IMR-90 (cell line): ENCODE measurements around the gene SNAPC1. TPM values are rescaled to one million over a fixed set of nuclear protein-coding genes. Genes with fewer than 3 reads are reported as not detected.

Experiments used
- ATAC-seq: fragments of 200-7000 bp; cut with Tn5 transposase; 2 replicates; pipeline ENCODE4 v1.9.1; 2020; ENCODE audit warnings: low read depth, mild to moderate bottlenecking, moderate library complexity
- BruUV-seq: library from RNA; stranded (reverse); fragments of 400-500 nt; replicated peaks from 2 replicates; lab custom pipeline; 2021; lab: Mats Ljungman, UMichigan
- CTCF ChIA-PET: fragments of 300-600 bp; formaldehyde crosslinking; extraction: SDS; loops from one replicate; lab custom pipeline; 2021; ENCODE audit warnings: antibody characterized with exemption; lab: Yijun Ruan, JAX
- POLR2A ChIA-PET: fragments of 300-600 bp; sonication (Branson Sonifier 250); formaldehyde crosslinking; loops from one replicate; lab custom pipeline; 2022; ENCODE audit warnings: antibody characterized with exemption; ENCODE audit not compliant: unreplicated experiment; lab: Charles Lee
- DNase-seq: peaks from one replicate; pipeline ENCODE4 v3.0.0; 2013
- H2AFZ ChIP-seq: replicated peaks from 2 replicates; pipeline ENCODE3; 2013; ENCODE audit warnings: low read length, mild to moderate bottlenecking; ENCODE audit not compliant: poor library complexity
- H2AK5ac ChIP-seq: 2 replicates; pipeline ENCODE4 v1.6.1; 2013; ENCODE audit warnings: low read depth, low read length, inconsistent platforms
- H2AK9ac ChIP-seq: replicated peaks from 2 replicates; pipeline ENCODE3; 2013; ENCODE audit warnings: mild to moderate bottlenecking, low read depth, low read length, moderate library complexity; ENCODE audit not compliant: poor library complexity
- H2BK120ac ChIP-seq: 2 replicates; pipeline ENCODE4 v1.6.1; 2013; ENCODE audit warnings: low read depth, low read length, inconsistent platforms
- H2BK15ac ChIP-seq: 3 replicates; pipeline ENCODE4 v1.6.1; 2013; ENCODE audit warnings: low read depth, low read length, inconsistent platforms
- H2BK20ac ChIP-seq: 2 replicates; pipeline ENCODE4 v1.6.1; 2013; ENCODE audit warnings: low read depth, mild to moderate bottlenecking, inconsistent platforms, low read length, moderate library complexity
- H2BK5ac ChIP-seq: 2 replicates; pipeline ENCODE4 v1.6.1; 2013; ENCODE audit warnings: mild to moderate bottlenecking, low read depth, low read length, inconsistent platforms; ENCODE audit not compliant: poor library complexity, severe bottlenecking
- H3K14ac ChIP-seq: replicated peaks from 2 replicates; pipeline ENCODE4 v1.6.1; 2013; ENCODE audit warnings: low read depth, low read length, inconsistent platforms
- H3K18ac ChIP-seq: 2 replicates; pipeline ENCODE4 v1.6.1; 2013; ENCODE audit warnings: low read depth, low read length, control low read depth
- H3K23ac ChIP-seq: 2 replicates; pipeline ENCODE4 v1.6.1; 2013; ENCODE audit warnings: low read depth, low read length, inconsistent platforms
- H3K27ac ChIP-seq: 2 replicates; pipeline ENCODE4 v1.5.1; 2013; ENCODE audit warnings: mild to moderate bottlenecking, control low read depth, low read length; ENCODE audit not compliant: insufficient read depth
- H3K27me3 ChIP-seq: 2 replicates; pipeline ENCODE4 v1.6.1; 2013; ENCODE audit warnings: low read length; ENCODE audit not compliant: control insufficient read depth, insufficient read depth
- H3K36me3 ChIP-seq: 2 replicates; pipeline ENCODE4 v1.6.1; 2013; ENCODE audit warnings: low read length, mixed read lengths; ENCODE audit not compliant: control insufficient read depth, insufficient read depth
- H3K4ac ChIP-seq: 2 replicates; pipeline ENCODE4 v1.6.1; 2013; ENCODE audit warnings: low read depth, low read length, inconsistent platforms
- H3K4me1 ChIP-seq: 2 replicates; pipeline ENCODE4 v1.6.1; 2013; ENCODE audit warnings: low read length, mixed read lengths; ENCODE audit not compliant: control insufficient read depth, insufficient read depth
- H3K4me2 ChIP-seq: 2 replicates; pipeline ENCODE4 v1.6.1; 2013; ENCODE audit warnings: low read depth, mild to moderate bottlenecking, control low read depth, low read length, moderate library complexity
- H3K4me3 ChIP-seq: 2 replicates; pipeline ENCODE4 v1.5.1; 2013; ENCODE audit warnings: low read depth, mild to moderate bottlenecking, control low read depth, low read length, moderate library complexity; ENCODE audit not compliant: insufficient read depth
- H3K56ac ChIP-seq: 2 replicates; pipeline ENCODE4 v1.6.1; 2013; ENCODE audit warnings: low read length, inconsistent platforms; ENCODE audit not compliant: insufficient read depth; ENCODE audit errors: extremely low read depth
- H3K79me1 ChIP-seq, 2 experiments: 2 replicates each; pipeline ENCODE4 v1.6.1; 2013; ENCODE audit warnings: low read length in 2 of 2, inconsistent platforms in 1 of 2, low read depth in 1 of 2
- H3K9ac ChIP-seq: 2 replicates; pipeline ENCODE4 v1.6.1; 2013; ENCODE audit warnings: low read depth, low read length, control low read depth
- H3K9me1 ChIP-seq: 2 replicates; pipeline ENCODE4 v1.6.1; 2013; ENCODE audit warnings: low read length, inconsistent platforms; ENCODE audit not compliant: insufficient read depth
- H3K9me3 ChIP-seq: 2 replicates; pipeline ENCODE4 v1.6.1; 2013; ENCODE audit warnings: low read length; ENCODE audit not compliant: control insufficient read depth, insufficient read depth
- H4K20me1 ChIP-seq: 2 replicates; pipeline ENCODE4 v1.6.1; 2013; ENCODE audit warnings: low read length, inconsistent platforms; ENCODE audit not compliant: insufficient read depth
- H4K5ac ChIP-seq: 2 replicates; pipeline ENCODE4 v1.6.1; 2013; ENCODE audit warnings: mild to moderate bottlenecking, low read depth, low read length, control low read depth
- H4K8ac ChIP-seq, 2 experiments: 2 replicates each; pipeline ENCODE4 v1.6.1; 2013; ENCODE audit warnings: low read depth in 2 of 2, low read length in 2 of 2, control low read depth in 1 of 2, inconsistent platforms in 1 of 2
- H4K91ac ChIP-seq: 2 replicates; pipeline ENCODE4 v1.6.1; 2013; ENCODE audit warnings: low read depth, low read length, inconsistent platforms; ENCODE audit not compliant: insufficient read depth
- BHLHE40 ChIP-seq: fragments of 150-350 bp; IDR thresholded peaks from 2 replicates; pipeline ENCODE4 v1.6.1; 2016; ENCODE audit warnings: mild to moderate bottlenecking, low read depth, low read length
- CEBPB ChIP-seq: IDR thresholded peaks from 2 replicates; pipeline ENCODE4 v1.6.1; 2012; ENCODE audit warnings: low read depth, low read length, improper control_type of control experiment
- CHD1 ChIP-seq: IDR thresholded peaks from 2 replicates; pipeline ENCODE4 v1.6.1; 2012; ENCODE audit warnings: low read depth, low read length, improper control_type of control experiment
- FOS ChIP-seq: fragments of 150-350 bp; IDR thresholded peaks from 2 replicates; pipeline ENCODE4 v1.6.1; 2016; ENCODE audit warnings: low read depth, low read length
- MAFK ChIP-seq: IDR thresholded peaks from 2 replicates; pipeline ENCODE4 v1.6.1; 2012; ENCODE audit warnings: low read depth, low read length, improper control_type of control experiment
- MAZ ChIP-seq: IDR thresholded peaks from 2 replicates; pipeline ENCODE4 v1.6.1; 2012; ENCODE audit warnings: low read depth, mild to moderate bottlenecking, low read length, improper control_type of control experiment, moderate library complexity, borderline replicate concordance
- MXI1 ChIP-seq: IDR thresholded peaks from 2 replicates; pipeline ENCODE4 v1.6.1; 2012; ENCODE audit warnings: low read depth, mild to moderate bottlenecking, low read length, moderate library complexity, borderline replicate concordance
- NFE2L2 ChIP-seq: fragments of 150-350 bp; IDR thresholded peaks from 2 replicates; pipeline ENCODE4 v1.6.1; 2016; ENCODE audit warnings: low read depth, mild to moderate bottlenecking, low read length
- POLR2A ChIP-seq: IDR thresholded peaks from 2 replicates; pipeline ENCODE4 v1.6.1; 2012; ENCODE audit warnings: mild to moderate bottlenecking, low read depth, low read length
- RAD21 ChIP-seq: IDR thresholded peaks from 2 replicates; pipeline ENCODE4 v1.6.1; 2012; ENCODE audit warnings: low read length, improper control_type of control experiment
- RCOR1 ChIP-seq: IDR thresholded peaks from 2 replicates; pipeline ENCODE4 v1.6.1; 2012; ENCODE audit warnings: mild to moderate bottlenecking, low read length, improper control_type of control experiment; ENCODE audit not compliant: insufficient replicate concordance
- RFX5 ChIP-seq: IDR thresholded peaks from 2 replicates; pipeline ENCODE4 v1.8.0; 2012; ENCODE audit warnings: low read depth, mild to moderate bottlenecking, low read length, moderate library complexity
- SMC3 ChIP-seq: fragments of 150-350 bp; IDR thresholded peaks from 2 replicates; pipeline ENCODE4 v1.6.1; 2016; ENCODE audit warnings: low read depth, mild to moderate bottlenecking, antibody characterized with exemption, low read length, moderate library complexity
- WGBS, 2 experiments: methylation state at CpG; one replicate each; pipeline versions ENCODE4 v1.1.5 to v1.1.7; 2013; ENCODE audit warnings: missing lambda C conversion rate in 2 of 2; ENCODE audit not compliant: insufficient read length in 1 of 2; ENCODE audit errors: extremely low coverage in 2 of 2; 5-methylcytosine and 5-hydroxymethylcytosine counted together
- dilution Hi-C: fragments of 300-500 bp; cut with HindIII; formaldehyde crosslinking; loops from one replicate; pipeline ENCODE4 v1.14.3; 2018; ENCODE audit warnings: low sequenced_read_pairs; ENCODE audit not compliant: unreplicated experiment
- in situ Hi-C: fragments of 300-500 bp; cut with MboI; formaldehyde crosslinking; loops from 3 replicates; pipeline ENCODE4 v1.14.3; 2019; ENCODE audit warnings: low sequenced_read_pairs, inconsistent platforms, mixed read lengths
- intact Hi-C: fragments of 100-400 bp; cut with micrococcal nuclease; formaldehyde crosslinking; loops from 2 replicates; pipeline ENCODE4 v1.10.0; 2022
- polyA plus RNA-seq, 3 experiments: library from polyadenylated mRNA; depleted of rRNA; stranded (reverse); fragments of >200 nt; gene quantifications; 2 replicates each; pipeline ENCODE4 v1.2.3, GENCODE V29; 2012; ENCODE audit warnings: low replicate concordance in 1 of 3
- total RNA-seq: library from RNA; depleted of rRNA; stranded (reverse); fragments of >200 nt; gene quantifications from 2 replicates; pipeline ENCODE4 v1.2.3, GENCODE V29; 2012
- TF ChIP-seq, protein P1 (sequence below): conservative IDR thresholded peaks from 2 replicates; pipeline ENCODE4 v1.5.1; 2012; ENCODE audit warnings: mild to moderate bottlenecking, low read depth, low read length, improper control_type of control experiment
- TF ChIP-seq, protein P2 (sequence below): fragments of 150-350 bp; IDR thresholded peaks from 2 replicates; pipeline ENCODE4 v1.6.1; 2017; ENCODE audit warnings: mild to moderate bottlenecking, antibody characterized with exemption, low read length, low read depth
- TF ChIP-seq, protein P3 (sequence below): fragments of 150-350 bp; IDR thresholded peaks from 2 replicates; pipeline ENCODE4 v1.6.1; 2016; ENCODE audit warnings: low read depth, mild to moderate bottlenecking, low read length, moderate library complexity, borderline replicate concordance

Gene SNAPC1
- total and polyA plus RNA-seq, 2 of the 4 experiments (the other 2 are of a cell fraction), result 7.7 to 9.3 TPM

GRCh38 chr14:61759878-61760277, 2.3 kb upstream of the SNAPC1 start:
- H3K4me1 ChIP-seq, result peaks cover 3% of the 10 kb centered on the region; the same call in 1 of the 2 replicates
- H3K4ac ChIP-seq, result no peak overlapping the region
- H3K27ac ChIP-seq, result no peak overlapping the region
- no peak overlapping the region; the same call in 1 of the 2 replicates for H2AK5ac ChIP-seq
- no peak overlapping the region for H3K4me2 ChIP-seq
- intact Hi-C loops, result no loop called here
- no peaks in the 10 kb centered on the region for H3K27me3 ChIP-seq
- WGBS, 2 experiments, result no CpG with 5 or more reads among the region's 7 CpGs
- no peak overlapping the region for H4K91ac ChIP-seq
- H3K9me1 ChIP-seq, result no peaks in the 10 kb centered on the region
- H4K8ac ChIP-seq, result no peak overlapping the region
- peaks cover 11 to 27% of the 10 kb centered on the region in 2 experiments for H3K79me1 ChIP-seq
- H3K23ac ChIP-seq, result no peak overlapping the region
- peaks cover 4% of the 10 kb centered on the region for H3K9me3 ChIP-seq
- in situ Hi-C loops, result no loop called here
- no peaks in the 10 kb centered on the region for H3K36me3 ChIP-seq
- no peak overlapping the region for H3K18ac ChIP-seq
- H3K14ac ChIP-seq, result no peak overlapping the region
- no peak overlapping the region for H2BK5ac ChIP-seq
- ChIA-PET CTCF (no interaction called here), POLR2A (no interaction called here)
- no TSS peak for BruUV-seq
- no peak overlapping the region for H3K56ac ChIP-seq
- ATAC-seq (no peak), DNase-seq (no peak)
- no peak overlapping the region for H3K9ac ChIP-seq
- no peak overlapping the region for H3K4me3 ChIP-seq
- no peak overlapping the region for H2BK15ac ChIP-seq
- dilution Hi-C loops, result no loop called here
- H4K5ac ChIP-seq, result no peak overlapping the region
- TF ChIP-seq FOS (no peak), RFX5 (no peak), BHLHE40 (no peak), RAD21 (no peak), SMC3 (no peak), MXI1 (no peak), CEBPB (no peak), POLR2A (no peak), NFE2L2 (no peak), MAFK (no peak), MAZ (no peak), CHD1 (no peak), RCOR1 (no peak)
- TF ChIP-seq, protein P1, sequence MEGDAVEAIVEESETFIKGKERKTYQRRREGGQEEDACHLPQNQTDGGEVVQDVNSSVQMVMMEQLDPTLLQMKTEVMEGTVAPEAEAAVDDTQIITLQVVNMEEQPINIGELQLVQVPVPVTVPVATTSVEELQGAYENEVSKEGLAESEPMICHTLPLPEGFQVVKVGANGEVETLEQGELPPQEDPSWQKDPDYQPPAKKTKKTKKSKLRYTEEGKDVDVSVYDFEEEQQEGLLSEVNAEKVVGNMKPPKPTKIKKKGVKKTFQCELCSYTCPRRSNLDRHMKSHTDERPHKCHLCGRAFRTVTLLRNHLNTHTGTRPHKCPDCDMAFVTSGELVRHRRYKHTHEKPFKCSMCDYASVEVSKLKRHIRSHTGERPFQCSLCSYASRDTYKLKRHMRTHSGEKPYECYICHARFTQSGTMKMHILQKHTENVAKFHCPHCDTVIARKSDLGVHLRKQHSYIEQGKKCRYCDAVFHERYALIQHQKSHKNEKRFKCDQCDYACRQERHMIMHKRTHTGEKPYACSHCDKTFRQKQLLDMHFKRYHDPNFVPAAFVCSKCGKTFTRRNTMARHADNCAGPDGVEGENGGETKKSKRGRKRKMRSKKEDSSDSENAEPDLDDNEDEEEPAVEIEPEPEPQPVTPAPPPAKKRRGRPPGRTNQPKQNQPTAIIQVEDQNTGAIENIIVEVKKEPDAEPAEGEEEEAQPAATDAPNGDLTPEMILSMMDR, result no peak
- TF ChIP-seq, protein P2, sequence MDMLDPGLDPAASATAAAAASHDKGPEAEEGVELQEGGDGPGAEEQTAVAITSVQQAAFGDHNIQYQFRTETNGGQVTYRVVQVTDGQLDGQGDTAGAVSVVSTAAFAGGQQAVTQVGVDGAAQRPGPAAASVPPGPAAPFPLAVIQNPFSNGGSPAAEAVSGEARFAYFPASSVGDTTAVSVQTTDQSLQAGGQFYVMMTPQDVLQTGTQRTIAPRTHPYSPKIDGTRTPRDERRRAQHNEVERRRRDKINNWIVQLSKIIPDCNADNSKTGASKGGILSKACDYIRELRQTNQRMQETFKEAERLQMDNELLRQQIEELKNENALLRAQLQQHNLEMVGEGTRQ, result no peak
- TF ChIP-seq, protein P3, sequence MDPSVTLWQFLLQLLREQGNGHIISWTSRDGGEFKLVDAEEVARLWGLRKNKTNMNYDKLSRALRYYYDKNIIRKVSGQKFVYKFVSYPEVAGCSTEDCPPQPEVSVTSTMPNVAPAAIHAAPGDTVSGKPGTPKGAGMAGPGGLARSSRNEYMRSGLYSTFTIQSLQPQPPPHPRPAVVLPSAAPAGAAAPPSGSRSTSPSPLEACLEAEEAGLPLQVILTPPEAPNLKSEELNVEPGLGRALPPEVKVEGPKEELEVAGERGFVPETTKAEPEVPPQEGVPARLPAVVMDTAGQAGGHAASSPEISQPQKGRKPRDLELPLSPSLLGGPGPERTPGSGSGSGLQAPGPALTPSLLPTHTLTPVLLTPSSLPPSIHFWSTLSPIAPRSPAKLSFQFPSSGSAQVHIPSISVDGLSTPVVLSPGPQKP, result no peak
- H2AFZ ChIP-seq, result no peak overlapping the region
- H2BK120ac ChIP-seq, result no peak overlapping the region
- H2BK20ac ChIP-seq, result no peak overlapping the region
- no peak overlapping the region for H2AK9ac ChIP-seq
- 0 out of 2 replicates have a peak, but pooled peaks cover 4% of the 10 kb centered on the region for H4K20me1 ChIP-seq
